GM21360 (cell line): ENCODE results near the gene COL9A3.

Source experiments
- ATAC-seq: cut with Tn5 transposase; IDR thresholded peaks from one replicate; pipeline ENCODE4 v1.9.1; 2021; ENCODE audit warnings: mild to moderate bottlenecking, moderate library complexity; ENCODE audit not compliant: unreplicated experiment

COL9A3 gene

GRCh38 chr20:62822239-62822787 is 5.5 kb downstream of the COL9A3 start:
- ATAC-seq, result no peak

GRCh38 chr20:62822788-62823651 is 6.2 kb downstream of the COL9A3 start:
- peak; percentile 66 for ATAC-seq

GRCh38 chr20:62823688-62824475 is 7.0 kb downstream of the COL9A3 start:
- no peak for ATAC-seq

GRCh38 chr20:62824476-62825332 is 7.9 kb downstream of the COL9A3 start:
- ATAC-seq, result no peak

- ATAC-seq, result no peak
Measured at GRCh38 chr20:62825333-62825985, 8.6 kb downstream of the COL9A3 start.

GRCh38 chr20:62825986-62826645 is 9.3 kb downstream of the COL9A3 start:
- ATAC-seq, result no peak

GRCh38 chr20:62826646-62827310 is 9.9 kb downstream of the COL9A3 start:
- no peak for ATAC-seq

GRCh38 chr20:62827311-62828038 is 10.6 kb downstream of the COL9A3 start:
- no peak for ATAC-seq

- no peak for ATAC-seq
Measured at GRCh38 chr20:62828051-62828450, 11.2 kb downstream of the COL9A3 start.

GRCh38 chr20:62828511-62829230 is 11.8 kb downstream of the COL9A3 start:
- ATAC-seq, result no peak

GRCh38 chr20:62829231-62830230 is 12.7 kb downstream of the COL9A3 start:
- no peak for ATAC-seq

GRCh38 chr20:62830251-62830650 is 13.4 kb downstream of the COL9A3 start:
- ATAC-seq, result no peak

GRCh38 chr20:62830821-62831220 is 14.0 kb downstream of the COL9A3 start:
- no peak for ATAC-seq

GRCh38 chr20:62831361-62831788 is 14.5 kb downstream of the COL9A3 start:
- no peak for ATAC-seq

- no peak for ATAC-seq
Measured at GRCh38 chr20:62831854-62832211, 15.0 kb downstream of the COL9A3 start.

GRCh38 chr20:62832212-62832922 is 15.5 kb downstream of the COL9A3 start:
- ATAC-seq, result peak; percentile 51
